Hepatocyte (in vitro differentiated cells): ENCODE measurements around the gene MROH2A.

Experiments
- CTCF ChIP-seq: fragments of 200-600 bp; sonication (generic); IDR thresholded peaks from 2 replicates; pipeline ENCODE4 v1.5.1; 2016; ENCODE audit warnings: antibody characterized with exemption, mild to moderate bottlenecking; ENCODE audit not compliant: poor library complexity
- EZH2 ChIP-seq: fragments of 200-600 bp; sonication (generic); IDR thresholded peaks from 2 replicates; pipeline ENCODE4 v1.6.1; 2016; ENCODE audit warnings: antibody characterized with exemption, mild to moderate bottlenecking, borderline replicate concordance
- EZH2phosphoT487 ChIP-seq: fragments of 200-600 bp; sonication (generic); IDR thresholded peaks from one replicate; pipeline ENCODE4 v1.6.1; 2018; ENCODE audit warnings: antibody characterized with exemption, mild to moderate bottlenecking, low read depth, moderate library complexity; ENCODE audit not compliant: unreplicated experiment, severe bottlenecking

DNA sequence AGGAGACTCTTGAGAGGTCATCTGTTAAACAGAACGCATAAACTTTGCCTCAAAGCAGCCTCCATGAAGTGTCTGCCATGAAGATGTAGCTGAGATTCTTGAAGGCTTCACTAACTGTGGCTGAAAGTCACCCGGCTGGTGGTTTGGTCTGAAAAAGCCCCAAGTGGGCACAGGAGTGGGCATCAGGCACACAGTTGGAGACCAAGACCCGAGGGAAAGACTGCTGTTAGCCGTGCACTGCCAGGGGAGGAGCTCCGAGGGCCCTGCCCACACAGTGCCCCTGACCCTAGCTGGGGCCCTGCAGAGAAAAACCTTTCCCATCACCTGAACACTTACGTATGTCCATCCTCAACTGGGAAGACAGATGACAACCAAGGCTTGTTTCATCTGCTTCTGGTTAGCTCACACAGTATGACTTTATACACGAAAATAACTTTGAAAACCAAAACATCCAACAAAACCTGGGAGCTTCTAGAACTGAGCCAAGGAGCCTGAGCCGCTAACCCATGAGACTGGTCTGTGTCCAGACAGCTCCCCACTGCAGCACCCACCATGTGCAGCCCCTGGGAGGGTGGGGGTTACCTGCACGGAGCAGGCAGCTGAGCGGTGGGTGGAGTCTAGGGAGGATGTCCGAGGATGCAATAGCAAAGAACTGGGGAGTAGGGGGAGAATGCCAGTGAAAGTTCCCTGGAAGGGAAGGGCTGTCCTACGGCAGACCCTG is 60.8 kb downstream of the MROH2A start:
- TF ChIP-seq CTCF (no peak), EZH2 (no peak), EZH2phosphoT487 (no peak)
